CD14-positive monocyte (primary cell): ENCODE data around the gene TFIP11. TPM values are rescaled to one million over a fixed set of nuclear protein-coding genes. Genes with fewer than 3 reads are reported as not detected.

ENCODE experiments used
- DNase-seq, 3 donors: peaks; one replicate each; pipeline ENCODE4 v3.0.0-alpha.2; 2011 to 2022
- H2AFZ ChIP-seq: 2 replicates; pipeline ENCODE4 v1.6.0; 2012; ENCODE audit warnings: mild to moderate bottlenecking, low read depth, low read length, inconsistent platforms; ENCODE audit not compliant: insufficient read depth, poor library complexity, severe bottlenecking
- H3K27ac ChIP-seq, 2 donors: 1 replicate in 1 of 2; 2 replicates in 1 of 2; pipeline ENCODE4 v1.5.1; 2012 to 2013; ENCODE audit warnings: low read length in 2 of 2, control low read depth in 1 of 2, inconsistent platforms in 1 of 2, low read depth in 1 of 2, mild to moderate bottlenecking in 1 of 2
- H3K27me3 ChIP-seq, 2 donors: one replicate each; pipeline versions ENCODE4 v1.6.0 to v1.6.1; 2011 to 2013; ENCODE audit warnings: low read length in 2 of 2; ENCODE audit not compliant: control insufficient read depth in 2 of 2, insufficient read depth in 2 of 2
- H3K36me3 ChIP-seq, 2 donors: replicated peaks in 1 of 2; 1 replicate in 1 of 2; 2 replicates in 1 of 2; pipeline versions ENCODE4 v1.5.1 to v1.6.1; 2012 to 2013; ENCODE audit warnings: low read length in 2 of 2, control low read depth in 1 of 2, inconsistent platforms in 1 of 2, mild to moderate bottlenecking in 1 of 2; ENCODE audit not compliant: insufficient read depth in 2 of 2, control insufficient read depth in 1 of 2
- H3K4me1 ChIP-seq, 2 donors: 1 replicate in 1 of 2; 2 replicates in 1 of 2; pipeline versions ENCODE4 v1.5.1 to v1.6.1; 2012 to 2013; ENCODE audit warnings: low read length in 2 of 2, control low read depth in 1 of 2, inconsistent platforms in 1 of 2, mild to moderate bottlenecking in 1 of 2, moderate library complexity in 1 of 2; ENCODE audit not compliant: insufficient read depth in 2 of 2, control insufficient read depth in 1 of 2
- H3K4me2 ChIP-seq: replicated peaks from 2 replicates; pipeline ENCODE3; 2012; ENCODE audit warnings: low read length, moderate library complexity, mild to moderate bottlenecking; ENCODE audit not compliant: poor library complexity, severe bottlenecking; ENCODE audit errors: extremely low read depth
- H3K4me3 ChIP-seq, 3 experiments: fragments of 200-600 bp in 1 of 3; sonication (generic) in 1 of 3; replicated peaks in 1 of 3; 1 replicate in 2 of 3; 2 replicates in 1 of 3; pipeline ENCODE4 v1.5.1; 2011 to 2013; ENCODE audit warnings: low read length in 3 of 3, mild to moderate bottlenecking in 3 of 3, control low read depth in 2 of 3, low read depth in 2 of 3, inconsistent platforms in 1 of 3, moderate library complexity in 1 of 3
- H3K79me2 ChIP-seq: 2 replicates; pipeline ENCODE4 v1.6.0; 2012; ENCODE audit warnings: mild to moderate bottlenecking, control low read depth, inconsistent platforms, low read length, moderate library complexity; ENCODE audit not compliant: insufficient read depth
- H3K9ac ChIP-seq: 2 replicates; pipeline ENCODE4 v1.6.0; 2017; ENCODE audit warnings: low read length, mild to moderate bottlenecking; ENCODE audit not compliant: insufficient read depth, poor library complexity, severe bottlenecking
- H3K9me3 ChIP-seq, 2 donors: replicated peaks in 1 of 2; 1 replicate in 1 of 2; 2 replicates in 1 of 2; pipeline versions ENCODE4 v1.5.1 to v1.6.1; 2012 to 2013; ENCODE audit warnings: low read length in 2 of 2, control low read depth in 1 of 2; ENCODE audit not compliant: control insufficient read depth in 1 of 2, insufficient read depth in 1 of 2
- H4K20me1 ChIP-seq: 2 replicates; pipeline ENCODE4 v1.6.0; 2012; ENCODE audit warnings: mild to moderate bottlenecking, low read length, control low read depth, moderate library complexity; ENCODE audit not compliant: insufficient read depth
- H3K27ac Mint-ChIP-seq, 7 donors: one replicate each; pipeline ENCODE4 v1.8.0; 2020; ENCODE audit warnings: mild to moderate bottlenecking in 7 of 7, mixed read lengths in 7 of 7, moderate library complexity in 6 of 7, inconsistent platforms in 2 of 7
- H3K27me3 Mint-ChIP-seq, 3 donors: one replicate each; pipeline ENCODE4 v1.8.0; 2021 to 2022; ENCODE audit warnings: low read depth in 3 of 3, mild to moderate bottlenecking in 3 of 3, mixed read lengths in 3 of 3, moderate library complexity in 3 of 3, inconsistent platforms in 1 of 3
- H3K36me3 Mint-ChIP-seq, 2 donors: one replicate each; pipeline ENCODE4 v1.8.0; 2020; ENCODE audit warnings: mixed read lengths in 2 of 2, inconsistent platforms in 1 of 2, mild to moderate bottlenecking in 1 of 2
- H3K4me1 Mint-ChIP-seq: one replicate; pipeline ENCODE4 v1.8.0; 2020; ENCODE audit warnings: mild to moderate bottlenecking, mixed read lengths
- H3K4me3 Mint-ChIP-seq, 2 donors: one replicate each; pipeline ENCODE4 v1.8.0; 2020; ENCODE audit warnings: mild to moderate bottlenecking in 2 of 2, mixed read lengths in 2 of 2, moderate library complexity in 1 of 2
- H3K9me3 Mint-ChIP-seq, 7 donors: one replicate each; pipeline ENCODE4 v1.8.0; 2020 to 2022; ENCODE audit warnings: mixed read lengths in 7 of 7, mild to moderate bottlenecking in 6 of 7, moderate library complexity in 6 of 7, inconsistent platforms in 2 of 7
- WGBS: methylation state at CpG from one replicate; pipeline ENCODE4 v1.1.5; 2013; ENCODE audit warnings: missing lambda C conversion rate; ENCODE audit not compliant: insufficient coverage; 5-methylcytosine and 5-hydroxymethylcytosine counted together
- intact Hi-C, 2 donors: fragments of 100-400 bp; cut with micrococcal nuclease; formaldehyde crosslinking; loops; one replicate each; pipeline versions ENCODE4 v1.15.0 to v1.15.1; 2023
- polyA plus RNA-seq, 3 donors: library from polyadenylated mRNA; depleted of rRNA in 1 of 3; unstranded in 2 of 3; stranded (reverse) in 1 of 3; fragments of 300-500 nt in 2 of 3; fragments of >200 nt in 1 of 3; fragmentation: Illumina TruSeq in 2 of 3; gene quantifications; 1 replicate in 2 of 3; 2 replicates in 1 of 3; pipeline ENCODE4 v1.2.3, GENCODE V29; 2012 to 2021
- TF ChIP-seq, protein P1 (sequence below): fragments of 200-600 bp; IDR thresholded peaks from one replicate; pipeline ENCODE4 v1.8.0; 2022; ENCODE audit warnings: antibody characterized with exemption, mild to moderate bottlenecking

The TFIP11 gene
- polyA plus RNA-seq, 3 donors: 10.1 to 25.5 (median 19.8) TPM

DNA sequence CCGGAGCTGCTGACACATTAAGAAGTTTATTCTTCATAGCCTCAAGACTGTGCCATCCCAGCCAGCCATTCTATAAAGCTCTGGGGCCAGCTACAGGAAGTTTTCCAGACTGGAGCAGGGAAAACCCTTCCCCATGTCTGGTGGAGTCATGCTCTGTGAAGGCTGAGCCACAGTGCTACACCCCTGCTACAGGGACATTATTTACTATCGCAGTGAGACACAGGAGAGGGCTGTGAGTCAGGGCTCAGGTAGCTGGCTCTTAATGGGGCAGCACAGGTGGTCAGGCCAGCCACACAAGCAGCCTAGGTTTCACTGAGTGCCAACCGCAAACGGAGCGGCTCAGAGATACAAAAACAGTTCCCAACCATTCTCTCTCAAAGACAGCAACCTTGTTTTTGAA lies 40.8 kb downstream of the TFIP11 start:
- no peaks in the 10 kb centered on the region for H3K79me2 ChIP-seq
- Mint-ChIP-seq H3K27me3 (peaks cover 0 to 6% (median 0%) of the 10 kb centered on the region in 3 donors), H3K27ac (no peak overlapping the region), H3K36me3 (peaks cover 81 to 82% of the 10 kb centered on the region in 2 donors), H3K4me3 (no peak overlapping the region), H3K9me3 (no peaks in the 10 kb centered on the region), H3K4me1 (peaks cover 18% of the 10 kb centered on the region)
- no peak overlapping the region for H3K9ac ChIP-seq
- no peaks in the 10 kb centered on the region for H3K27me3 ChIP-seq
- H3K4me2 ChIP-seq: no peak overlapping the region
- intact Hi-C loops: no loop called here
- H2AFZ ChIP-seq: no peak overlapping the region
- no peaks in the 10 kb centered on the region for H4K20me1 ChIP-seq
- DNase-seq: no peak
- TF ChIP-seq, protein P1, sequence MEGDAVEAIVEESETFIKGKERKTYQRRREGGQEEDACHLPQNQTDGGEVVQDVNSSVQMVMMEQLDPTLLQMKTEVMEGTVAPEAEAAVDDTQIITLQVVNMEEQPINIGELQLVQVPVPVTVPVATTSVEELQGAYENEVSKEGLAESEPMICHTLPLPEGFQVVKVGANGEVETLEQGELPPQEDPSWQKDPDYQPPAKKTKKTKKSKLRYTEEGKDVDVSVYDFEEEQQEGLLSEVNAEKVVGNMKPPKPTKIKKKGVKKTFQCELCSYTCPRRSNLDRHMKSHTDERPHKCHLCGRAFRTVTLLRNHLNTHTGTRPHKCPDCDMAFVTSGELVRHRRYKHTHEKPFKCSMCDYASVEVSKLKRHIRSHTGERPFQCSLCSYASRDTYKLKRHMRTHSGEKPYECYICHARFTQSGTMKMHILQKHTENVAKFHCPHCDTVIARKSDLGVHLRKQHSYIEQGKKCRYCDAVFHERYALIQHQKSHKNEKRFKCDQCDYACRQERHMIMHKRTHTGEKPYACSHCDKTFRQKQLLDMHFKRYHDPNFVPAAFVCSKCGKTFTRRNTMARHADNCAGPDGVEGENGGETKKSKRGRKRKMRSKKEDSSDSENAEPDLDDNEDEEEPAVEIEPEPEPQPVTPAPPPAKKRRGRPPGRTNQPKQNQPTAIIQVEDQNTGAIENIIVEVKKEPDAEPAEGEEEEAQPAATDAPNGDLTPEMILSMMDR: no peak
- H3K4me3 ChIP-seq: no peak overlapping the region
- H3K4me1 ChIP-seq: peaks cover 17 to 21% of the 10 kb centered on the region in 2 donors
- peaks cover 65 to 74% of the 10 kb centered on the region in 2 donors for H3K36me3 ChIP-seq
- no peak overlapping the region for H3K27ac ChIP-seq
- no peaks in the 10 kb centered on the region for H3K9me3 ChIP-seq
- WGBS: 100% methylated on average over 1 of the region's 5 CpGs

DNA sequence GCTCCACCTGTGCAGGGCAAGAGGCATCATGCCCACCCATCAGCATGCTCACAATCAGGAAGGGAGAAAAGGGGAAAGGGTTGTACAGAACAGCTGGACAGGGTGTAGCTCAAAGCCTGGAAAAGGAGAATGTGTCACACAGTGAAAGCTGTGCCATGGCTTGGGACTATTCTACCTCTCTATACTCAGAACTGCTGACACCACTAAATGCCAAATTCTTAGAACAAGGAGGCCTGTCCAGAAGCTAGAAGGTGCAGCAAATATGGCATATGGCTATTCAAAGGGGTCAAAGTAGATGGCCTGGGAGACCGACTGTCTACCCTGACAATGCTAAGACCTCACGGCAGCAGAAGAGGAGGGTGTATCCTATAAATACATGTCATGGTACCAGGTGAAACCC lies 41.5 kb downstream of the TFIP11 start:
- Histone ChIP-seq H3K4me1 (peaks cover 11 to 16% of the 10 kb centered on the region in 2 donors), H2AFZ (no peak overlapping the region), H3K36me3 (peaks cover 71 to 81% of the 10 kb centered on the region in 2 donors), H3K4me3 (no peak overlapping the region), H3K27ac (no peak overlapping the region), H3K4me2 (no peak overlapping the region), H3K9ac (no peak overlapping the region), H3K79me2 (no peaks in the 10 kb centered on the region), H3K9me3 (no peaks in the 10 kb centered on the region), H3K27me3 (no peaks in the 10 kb centered on the region), H4K20me1 (no peaks in the 10 kb centered on the region)
- TF ChIP-seq, protein P1: no peak
- Mint-ChIP-seq H3K4me1 (peaks cover 15% of the 10 kb centered on the region), H3K27ac (no peak overlapping the region), H3K27me3 (peaks cover 0 to 6% (median 0%) of the 10 kb centered on the region in 3 donors), H3K9me3 (no peaks in the 10 kb centered on the region), H3K36me3 (peaks cover 85 to 87% of the 10 kb centered on the region in 2 donors), H3K4me3 (no peak overlapping the region)
- no peak for DNase-seq
- WGBS: no CpG with 5 or more reads among the region's 2 CpGs
- intact Hi-C loops: no loop called here
